OCI-LY7 (cell line): ENCODE measurements around the gene RAB3D. TPM values are rescaled to one million over a fixed set of nuclear protein-coding genes. Genes with fewer than 3 reads are reported as not detected.
A peak's percentile ranks its signal among the peaks of the same experiment; 100 is the strongest.
"Not testable (repeated sequence)": the region's sequence is repeated elsewhere in the genome, so short reads cannot be mapped to it uniquely, and the experiment has no call there.

Experiments
- BruUV-seq: library from RNA; stranded (reverse); fragments of 400-500 nt; replicated peaks from 2 replicates; lab custom pipeline; 2021; lab: Mats Ljungman, UMichigan
- CTCF ChIA-PET: fragments of 300-600 bp; sonication (Branson Sonifier 250); formaldehyde crosslinking; loops from one replicate; lab custom pipeline; 2022; ENCODE audit warnings: antibody characterized with exemption; ENCODE audit not compliant: unreplicated experiment; lab: Charles Lee
- POLR2A ChIA-PET: fragments of 300-600 bp; sonication (Branson Sonifier 250); formaldehyde crosslinking; loops from one replicate; lab custom pipeline; 2022; ENCODE audit warnings: antibody characterized with exemption; lab: Charles Lee
- DNase-seq: peaks from one replicate; pipeline ENCODE4 v3.0.0-alpha.2; 2015; ENCODE audit warnings: low spot score
- H2AFZ ChIP-seq: fragments of 200-600 bp; sonication (generic), shearing (Covaris generic); 2 replicates; pipeline ENCODE4 v1.6.1; 2014; ENCODE audit warnings: mild to moderate bottlenecking, antibody characterized with exemption, low read length, moderate library complexity
- H3K27ac ChIP-seq: fragments of 200-600 bp; sonication (generic); 2 replicates; pipeline ENCODE4 v1.5.1; 2014; ENCODE audit warnings: mixed run types, low read depth, mild to moderate bottlenecking, moderate library complexity, low read length, inconsistent platforms; ENCODE audit not compliant: poor library complexity, severe bottlenecking
- H3K36me3 ChIP-seq: fragments of 200-600 bp; sonication (generic); 2 replicates; pipeline ENCODE4 v1.6.1; 2014; ENCODE audit warnings: mild to moderate bottlenecking, antibody characterized with exemption, low read length, moderate library complexity, mixed read lengths; ENCODE audit not compliant: insufficient read depth
- H3K4me1 ChIP-seq: fragments of 200-600 bp; sonication (generic); 2 replicates; pipeline ENCODE4 v1.5.1; 2014; ENCODE audit warnings: mild to moderate bottlenecking, low read length; ENCODE audit not compliant: insufficient read depth, poor library complexity, severe bottlenecking
- H3K4me2 ChIP-seq: fragments of 200-600 bp; sonication (generic); 2 replicates; pipeline ENCODE4 v1.6.1; 2014; ENCODE audit warnings: mild to moderate bottlenecking, low read length
- H3K4me3 ChIP-seq: fragments of 200-600 bp; sonication (generic); 2 replicates; pipeline ENCODE4 v1.5.1; 2014; ENCODE audit warnings: mild to moderate bottlenecking, low read depth, low read length; ENCODE audit not compliant: poor library complexity, severe bottlenecking
- H3K79me2 ChIP-seq: fragments of 200-600 bp; sonication (generic); 2 replicates; pipeline ENCODE4 v1.6.1; 2016; ENCODE audit warnings: low read depth, mild to moderate bottlenecking, low read length, moderate library complexity, mixed read lengths; ENCODE audit not compliant: insufficient read depth
- H3K9me2 ChIP-seq: fragments of 200-600 bp; sonication (generic); 2 replicates; pipeline ENCODE4 v1.6.1; 2016; ENCODE audit warnings: mild to moderate bottlenecking, low read length, mixed read lengths; ENCODE audit not compliant: insufficient read depth
- H3K9me3 ChIP-seq: fragments of 200-600 bp; sonication (generic); 2 replicates; pipeline ENCODE4 v1.6.1; 2014; ENCODE audit warnings: mild to moderate bottlenecking, mixed run types, low read length, mixed read lengths
- H4K20me1 ChIP-seq: fragments of 200-600 bp; sonication (generic); 2 replicates; pipeline ENCODE4 v1.6.1; 2014; ENCODE audit warnings: mild to moderate bottlenecking, antibody characterized with exemption, low read length, moderate library complexity, mixed read lengths; ENCODE audit not compliant: insufficient read depth
- EZH2phosphoT487 ChIP-seq: fragments of 200-600 bp; sonication (generic); IDR thresholded peaks from 2 replicates; pipeline ENCODE4 v1.6.1; 2018; ENCODE audit warnings: low read depth, borderline replicate concordance, mild to moderate bottlenecking, mixed run types, antibody characterized with exemption, low read length, moderate library complexity, mixed read lengths
- intact Hi-C: fragments of 100-400 bp; cut with micrococcal nuclease; formaldehyde crosslinking; loops from one replicate; pipeline ENCODE4 v1.10.0; 2022; ENCODE audit not compliant: unreplicated experiment
- total RNA-seq, 2 experiments: library from RNA; depleted of rRNA in 1 of 2; stranded (reverse); fragments of >200 nt in 1 of 2; shearing (Covaris generic) in 1 of 2; gene quantifications; 2 replicates each; pipeline ENCODE4 v1.2.3, GENCODE V29; 2014 to 2022
- TF ChIP-seq, protein P1 (sequence below): fragments of 200-600 bp; sonication (generic); conservative IDR thresholded peaks from 2 replicates; pipeline ENCODE4 v1.5.1; 2014; ENCODE audit warnings: mild to moderate bottlenecking, antibody characterized with exemption, low read length, moderate library complexity, mixed read lengths

Gene RAB3D
- total RNA-seq, 2 experiments from 2014 or later, result 1.9 to 8.4 TPM

DNA sequence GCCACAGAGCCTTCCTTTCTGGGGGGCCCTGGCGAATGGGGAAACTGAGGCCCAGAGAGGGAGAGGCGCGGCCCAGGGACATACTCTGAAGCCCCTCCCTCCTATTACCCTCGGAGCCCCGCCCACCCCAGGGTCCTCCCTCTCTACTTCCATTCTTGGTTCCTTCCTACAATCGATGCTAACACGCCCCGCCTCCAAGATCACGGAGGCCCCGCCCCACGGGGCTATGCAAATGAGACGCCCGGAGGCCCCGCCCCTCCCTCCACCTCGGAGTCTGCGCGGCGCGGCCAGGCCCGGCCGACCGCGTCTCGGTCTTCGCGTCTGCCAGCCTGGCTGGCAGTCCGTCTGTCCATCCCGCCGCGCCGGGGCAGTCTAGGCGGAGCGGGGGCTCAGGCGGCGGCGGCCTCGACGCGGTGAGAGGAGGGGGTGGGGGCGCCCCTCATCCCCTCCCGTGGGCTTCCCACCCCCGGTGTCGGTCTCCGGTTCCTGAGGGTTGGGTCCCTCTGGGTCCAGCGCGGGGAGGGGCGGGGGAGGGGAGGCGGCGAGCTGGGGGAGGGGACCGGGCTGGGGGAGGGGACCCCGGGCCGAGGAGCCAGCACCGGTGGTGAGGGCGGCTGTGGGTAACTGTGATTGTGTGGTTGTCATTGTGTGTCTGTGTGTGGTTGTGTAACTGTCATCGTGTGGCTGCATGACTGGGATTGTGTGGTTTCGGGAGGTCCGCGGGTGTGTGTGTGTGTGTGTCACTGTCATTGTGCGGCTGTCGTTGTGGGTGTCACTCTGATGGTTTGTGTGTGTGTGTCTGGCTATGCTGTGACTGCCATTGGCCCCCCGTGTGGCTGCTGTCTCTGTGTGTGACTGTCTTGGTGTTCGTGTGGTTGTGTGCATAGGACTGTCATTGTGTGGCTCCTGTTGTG is 16.0 kb upstream of the RAB3D start, which contains the start of gene PLPPR2:
PLPPR2 (plus strand) TSS at position 273 of the 914 bp plus-strand sequence. CDS start 2,242 bp downstream, outside the sequence.
- no peaks in the 10 kb centered on the region for H3K9me2 ChIP-seq
- POLR2A ChIA-PET, result no interaction called here
- no peaks in the 10 kb centered on the region for H3K9me3 ChIP-seq
- TF ChIP-seq, protein P1, sequence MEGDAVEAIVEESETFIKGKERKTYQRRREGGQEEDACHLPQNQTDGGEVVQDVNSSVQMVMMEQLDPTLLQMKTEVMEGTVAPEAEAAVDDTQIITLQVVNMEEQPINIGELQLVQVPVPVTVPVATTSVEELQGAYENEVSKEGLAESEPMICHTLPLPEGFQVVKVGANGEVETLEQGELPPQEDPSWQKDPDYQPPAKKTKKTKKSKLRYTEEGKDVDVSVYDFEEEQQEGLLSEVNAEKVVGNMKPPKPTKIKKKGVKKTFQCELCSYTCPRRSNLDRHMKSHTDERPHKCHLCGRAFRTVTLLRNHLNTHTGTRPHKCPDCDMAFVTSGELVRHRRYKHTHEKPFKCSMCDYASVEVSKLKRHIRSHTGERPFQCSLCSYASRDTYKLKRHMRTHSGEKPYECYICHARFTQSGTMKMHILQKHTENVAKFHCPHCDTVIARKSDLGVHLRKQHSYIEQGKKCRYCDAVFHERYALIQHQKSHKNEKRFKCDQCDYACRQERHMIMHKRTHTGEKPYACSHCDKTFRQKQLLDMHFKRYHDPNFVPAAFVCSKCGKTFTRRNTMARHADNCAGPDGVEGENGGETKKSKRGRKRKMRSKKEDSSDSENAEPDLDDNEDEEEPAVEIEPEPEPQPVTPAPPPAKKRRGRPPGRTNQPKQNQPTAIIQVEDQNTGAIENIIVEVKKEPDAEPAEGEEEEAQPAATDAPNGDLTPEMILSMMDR, result no peak
- no peak for TF ChIP-seq EZH2phosphoT487
- no peaks in the 10 kb centered on the region for H3K36me3 ChIP-seq
- peak within 1 kb of the TSS; percentile 57 for H3K4me3 ChIP-seq
- peak; percentile 85 for DNase-seq
- no peaks in the 10 kb centered on the region for H3K79me2 ChIP-seq
- CTCF ChIA-PET, result no interaction called here
- no peak within 1 kb of the TSS for H2AFZ ChIP-seq
- peak within 1 kb of the TSS; percentile 51 for H3K4me2 ChIP-seq
- no TSS peak for BruUV-seq
- H3K4me1 ChIP-seq, result no peaks in the 10 kb centered on the region
- H4K20me1 ChIP-seq, result no peaks in the 10 kb centered on the region
- no peak within 1 kb of the TSS for H3K27ac ChIP-seq
- intact Hi-C loops, result no loop called here

DNA sequence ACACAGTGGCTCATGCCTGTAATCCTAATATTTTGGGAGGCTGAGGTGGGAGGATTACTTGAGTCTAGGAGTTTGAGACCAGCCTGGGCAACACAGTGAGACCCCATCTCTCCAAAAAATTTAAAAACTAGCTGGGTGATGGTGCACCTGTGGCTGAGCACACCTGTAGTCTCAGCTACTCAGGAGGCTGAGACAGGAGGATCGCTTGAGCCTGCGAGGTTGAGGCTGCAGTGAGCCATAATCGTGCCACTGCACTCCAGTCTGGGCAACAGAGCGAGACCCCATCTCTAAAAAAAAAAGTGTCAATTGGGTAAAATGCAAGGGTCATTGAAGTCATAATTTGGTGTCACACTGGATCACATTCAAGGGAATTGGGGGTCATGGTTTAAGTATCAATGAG is 14.6 kb upstream of the RAB3D start:
- H2AFZ ChIP-seq, CTCF ChIA-PET, H3K4me3 ChIP-seq, H3K79me2 ChIP-seq, DNase-seq, BruUV-seq, H3K4me2 ChIP-seq, H3K9me2 ChIP-seq, POLR2A ChIA-PET, H3K9me3 ChIP-seq, H3K36me3 ChIP-seq, H3K27ac ChIP-seq, H4K20me1 ChIP-seq, H3K4me1 ChIP-seq, intact Hi-C loops: not testable (repeated sequence)

DNA sequence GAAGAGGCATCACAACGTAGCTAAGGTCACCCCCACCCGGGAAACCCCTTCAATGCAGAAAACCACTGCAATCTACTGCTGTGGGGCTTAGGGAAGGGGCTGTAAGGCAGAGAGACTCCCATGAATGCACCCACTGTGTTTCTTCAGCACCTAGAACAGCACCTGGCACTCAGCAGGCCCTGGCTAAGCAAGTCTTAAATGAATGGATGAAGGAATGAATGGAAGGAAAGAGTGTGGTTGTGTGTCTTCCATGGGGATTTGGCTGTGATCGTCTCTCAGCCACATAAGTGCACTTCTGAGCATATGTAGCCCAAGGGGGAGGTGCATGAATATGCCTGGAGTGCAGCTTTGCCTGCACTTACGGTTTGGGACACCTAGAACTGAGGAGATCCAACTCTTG is 9.7 kb upstream of the RAB3D start:
- no TSS peak for BruUV-seq
- H4K20me1 ChIP-seq, result no peaks in the 10 kb centered on the region
- DNase-seq, result no peak
- no peak overlapping the region for H3K4me2 ChIP-seq
- H2AFZ ChIP-seq, result no peak overlapping the region
- H3K36me3 ChIP-seq, result no peaks in the 10 kb centered on the region
- no peaks in the 10 kb centered on the region for H3K79me2 ChIP-seq
- peaks cover 25% of the 10 kb centered on the region for H3K4me1 ChIP-seq
- intact Hi-C loops, result no loop called here
- no peak overlapping the region for H3K4me3 ChIP-seq
- CTCF ChIA-PET, result no interaction called here
- H3K9me2 ChIP-seq, result no peaks in the 10 kb centered on the region
- H3K27ac ChIP-seq, result no peak overlapping the region
- TF ChIP-seq, protein P1, result no peak
- TF ChIP-seq EZH2phosphoT487, result no peak
- POLR2A ChIA-PET, result no interaction called here
- no peaks in the 10 kb centered on the region for H3K9me3 ChIP-seq
